ENCODE results near the gene ZNF337.
"Not testable (repeated sequence)": the region's sequence is repeated elsewhere in the genome, so short reads cannot be mapped to it uniquely, and the experiment has no call there.

ZNF337 gene

GRCh38 chr20:25695532-25696370, 902 bp downstream of the ZNF337 start:
- no peak for TF ChIP-seq CTCF (IDR thresholded peaks at IDR 0.05; ENCODE audit: low read depth, low read length)
- peak overlapping the region; percentile 96 for H3K4me3 ChIP-seq (ENCODE audit: low read depth, low read length)
- DNase-seq (ENCODE audit: low read depth, low spot score): no peak
- in situ Hi-C loops (cut with HindIII; ENCODE audit: low sequenced_read_pairs): no loop called here

- DNase-seq (ENCODE audit: low read depth, low spot score): no peak
- TF ChIP-seq CTCF (IDR thresholded peaks at IDR 0.05; ENCODE audit: low read depth, low read length): no peak
- H3K4me3 ChIP-seq (ENCODE audit: low read depth, low read length): no peak overlapping the region
- in situ Hi-C loops (cut with HindIII; ENCODE audit: low sequenced_read_pairs): no loop called here
Measured at GRCh38 chr20:25692499-25692898, 4.2 kb downstream of the ZNF337 start.

GRCh38 chr20:25690427-25690826, 6.2 kb downstream of the ZNF337 start:
- no peak for DNase-seq (ENCODE audit: low read depth, low spot score)
- in situ Hi-C loops (cut with HindIII; ENCODE audit: low sequenced_read_pairs): no loop called here
- no peak overlapping the region for H3K4me3 ChIP-seq (ENCODE audit: low read depth, low read length)
- TF ChIP-seq CTCF (IDR thresholded peaks at IDR 0.05; ENCODE audit: low read depth, low read length): no peak

GRCh38 chr20:25686081-25687067, 10.3 kb downstream of the ZNF337 start:
- DNase-seq (ENCODE audit: low read depth, low spot score): no peak
- TF ChIP-seq CTCF (IDR thresholded peaks at IDR 0.05; ENCODE audit: low read depth, low read length): no peak
- no peak overlapping the region for H3K4me3 ChIP-seq (ENCODE audit: low read depth, low read length)
- in situ Hi-C loops (cut with HindIII; ENCODE audit: low sequenced_read_pairs): no loop called here

- in situ Hi-C loops (cut with HindIII; ENCODE audit: low sequenced_read_pairs): no loop called here
Measured at GRCh38 chr20:25685276-25686080, 11.2 kb downstream of the ZNF337 start.

GRCh38 chr20:25683826-25684225, 12.8 kb downstream of the ZNF337 start:
- in situ Hi-C loops (cut with HindIII; ENCODE audit: low sequenced_read_pairs); H3K4me3 ChIP-seq (ENCODE audit: low read depth, low read length); DNase-seq (ENCODE audit: low read depth, low spot score): not testable (repeated sequence)

More at GRCh38 chr20:25685276-25686080, 11.2 kb downstream of the ZNF337 start:
- H3K4me3 ChIP-seq (ENCODE audit: low read depth, low read length): no peak overlapping the region
- no peak for TF ChIP-seq CTCF (IDR thresholded peaks at IDR 0.05; ENCODE audit: low read depth, low read length)
- DNase-seq (ENCODE audit: low read depth, low spot score): no peak

Measured in astrocyte of the spinal cord (primary cell).